GM21381 (cell line): ENCODE data around the gene MEGF11.

Experiments used
- ATAC-seq: cut with Tn5 transposase; IDR thresholded peaks from one replicate; pipeline ENCODE4 v1.9.1; 2021; ENCODE audit warnings: mild to moderate bottlenecking, moderate library complexity; ENCODE audit not compliant: unreplicated experiment

The MEGF11 gene

DNA sequence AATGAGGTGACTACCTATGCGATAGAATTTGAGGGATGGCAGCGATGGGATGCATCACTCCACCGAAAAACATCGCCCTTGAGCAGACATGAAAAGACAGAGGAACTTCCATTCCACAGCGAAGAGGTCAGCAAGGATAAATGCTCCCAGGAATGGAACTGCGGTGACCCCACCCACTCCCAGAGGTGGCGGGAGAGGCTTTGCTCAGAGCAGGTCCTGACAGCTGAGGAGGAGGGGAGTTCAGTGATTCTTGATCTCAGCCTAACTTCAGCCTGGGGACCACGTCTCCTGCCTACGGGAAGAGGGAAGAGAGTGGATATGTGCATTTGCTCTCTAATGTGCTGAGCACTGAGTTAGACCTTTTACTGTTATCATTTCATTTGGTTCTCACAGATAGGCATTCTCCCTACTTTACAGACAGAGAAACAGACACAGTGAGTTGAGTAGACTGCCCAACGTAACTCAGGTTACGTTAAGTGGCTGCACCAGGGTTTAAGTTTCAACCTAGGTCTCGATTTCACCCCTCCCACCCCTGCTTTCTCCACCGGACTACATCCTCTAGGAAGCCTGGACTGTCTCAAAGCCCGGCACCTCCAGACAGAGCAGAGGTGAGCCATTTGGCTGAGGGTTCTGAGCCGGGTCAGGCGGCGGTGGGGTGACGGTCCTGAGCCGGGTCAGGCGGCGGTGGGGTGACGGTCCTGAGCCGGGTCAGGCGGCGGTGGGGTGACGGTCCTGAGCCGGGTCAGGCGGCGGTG is 214.3 kb downstream of the MEGF11 start:
- no peak for ATAC-seq

DNA sequence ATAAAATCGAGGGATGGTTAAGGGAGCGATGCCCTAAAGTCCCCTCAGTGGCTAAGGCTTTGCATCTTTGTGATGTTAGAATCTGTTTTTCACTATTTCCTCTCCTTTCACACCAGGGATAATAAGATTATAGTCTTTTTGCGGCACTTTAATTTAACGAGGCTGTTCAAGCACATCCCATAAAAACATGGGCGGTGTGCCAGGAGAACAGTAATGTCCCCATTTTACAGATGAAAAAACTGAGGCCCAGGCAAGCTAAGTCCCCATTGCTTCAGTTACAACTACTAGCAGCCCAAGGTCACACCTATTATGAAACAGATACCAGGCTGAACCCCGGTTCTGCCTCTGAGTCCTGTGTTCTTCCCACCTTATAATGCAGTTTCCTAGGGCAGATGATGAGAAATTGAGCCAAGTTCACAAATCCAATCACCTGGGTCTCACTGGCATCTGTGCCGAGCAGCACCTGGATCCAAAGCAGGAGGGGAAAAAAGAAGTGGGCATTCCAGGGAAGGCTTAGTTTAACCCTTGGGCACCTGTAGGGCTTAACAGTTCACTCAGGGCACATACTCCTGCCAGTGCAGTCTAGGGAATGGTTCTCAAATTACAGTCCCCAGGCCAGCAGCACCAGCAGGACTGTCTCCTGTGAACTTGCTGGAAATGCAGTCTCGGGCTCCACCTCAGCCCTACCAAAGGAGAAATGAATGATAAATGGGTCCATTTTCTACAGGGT is 215.0 kb downstream of the MEGF11 start:
- ATAC-seq: no peak

DNA sequence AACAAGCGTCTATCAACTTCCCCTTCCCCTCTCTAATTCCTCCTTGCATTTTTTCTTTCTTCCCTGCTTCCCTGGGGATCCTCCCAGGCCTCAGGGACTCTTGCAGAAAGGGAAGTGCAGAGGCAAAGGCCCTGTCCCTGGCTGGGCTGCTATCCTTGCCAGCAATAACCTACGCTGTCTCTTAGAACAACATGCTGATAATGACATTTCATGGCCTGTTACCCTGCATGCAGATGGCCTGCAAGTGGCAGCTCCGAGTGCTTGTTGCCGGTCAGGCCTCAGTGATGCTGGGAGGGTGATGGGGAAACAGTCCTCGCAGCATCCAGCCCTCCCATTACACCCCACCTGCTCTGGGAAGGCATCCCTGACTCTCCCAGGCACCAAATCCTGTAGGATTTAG is 216.7 kb downstream of the MEGF11 start:
- ATAC-seq: no peak

DNA sequence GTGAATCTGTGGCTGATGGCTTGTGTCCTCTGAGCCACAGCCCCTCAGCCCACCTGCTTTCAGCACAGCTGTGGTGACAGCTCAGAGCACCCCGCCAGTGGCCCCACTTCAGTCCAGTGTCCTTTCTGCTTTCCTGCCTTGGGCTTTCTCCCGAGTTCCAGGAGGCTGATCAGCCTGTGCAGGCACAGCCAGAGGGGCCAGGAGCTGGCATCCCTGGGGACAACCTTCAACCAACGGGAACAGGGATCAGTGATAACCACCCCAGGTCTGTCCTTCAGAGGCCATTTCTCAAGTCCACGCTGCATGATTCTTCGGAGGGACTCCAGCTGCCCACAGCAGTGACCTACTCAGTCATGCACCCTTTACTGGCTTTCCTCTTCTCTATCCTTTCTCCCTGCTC is 217.6 kb downstream of the MEGF11 start:
- no peak for ATAC-seq

DNA sequence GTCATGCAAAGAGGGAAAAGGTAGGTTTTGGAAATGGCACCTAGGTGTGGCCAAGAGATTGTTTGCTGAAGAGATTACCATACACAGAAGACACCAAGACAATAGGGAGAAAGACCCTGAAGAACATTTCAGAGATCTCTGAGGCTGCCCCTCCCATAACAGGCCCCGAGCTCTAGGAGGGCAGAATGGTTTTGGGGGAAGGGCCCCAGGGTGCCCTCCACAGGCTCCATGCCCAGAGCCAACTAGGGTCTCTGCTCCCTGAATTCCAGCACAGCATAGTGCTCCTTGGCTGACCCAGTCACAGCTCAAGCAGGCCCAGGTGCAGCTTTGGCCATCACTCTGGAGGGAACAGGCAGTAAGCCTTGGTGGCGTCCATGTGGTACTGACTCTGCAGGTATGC is 220.4 kb downstream of the MEGF11 start:
- ATAC-seq: no peak

DNA sequence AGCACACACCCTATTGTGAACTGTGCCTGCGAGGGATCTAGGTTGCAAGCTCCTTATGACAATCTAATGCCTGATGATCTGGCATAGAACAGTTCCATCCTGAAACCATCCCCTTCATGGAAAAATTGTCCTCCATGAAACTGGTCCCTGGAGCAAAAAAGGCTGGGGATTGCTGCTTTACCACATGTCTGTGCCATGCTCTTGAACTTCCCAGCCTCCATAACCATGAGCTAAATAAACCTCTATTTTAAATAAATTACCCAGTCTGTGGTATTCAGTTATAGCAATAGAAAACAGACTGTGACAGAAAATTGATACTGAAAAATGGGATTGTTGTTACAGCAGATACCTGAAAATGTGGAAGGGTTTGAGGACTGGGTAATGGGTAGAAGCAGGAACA is 221.5 kb downstream of the MEGF11 start:
- ATAC-seq: no peak

DNA sequence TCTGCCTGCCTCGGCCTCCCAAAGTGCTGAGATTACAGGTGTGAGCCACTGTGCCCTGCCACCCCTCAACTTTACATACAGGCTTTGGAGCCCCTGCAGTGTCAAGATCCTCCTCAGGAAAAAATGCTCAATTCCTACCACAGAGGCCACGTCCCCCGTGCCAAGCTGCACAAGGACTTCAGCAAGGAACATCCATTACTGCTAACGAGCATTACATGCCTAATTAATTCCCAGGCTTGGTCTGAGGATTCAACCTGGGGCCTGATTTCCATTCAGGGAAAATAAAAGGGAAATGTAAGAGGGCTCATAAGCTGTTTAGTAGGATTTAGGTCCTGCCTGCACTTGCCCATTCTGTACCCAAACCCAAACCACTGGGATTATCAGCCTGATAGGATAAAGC is 222.9 kb downstream of the MEGF11 start:
- ATAC-seq: no peak

- no peak for ATAC-seq
Observed at GRCh38 chr15:66029650-66030049, 223.9 kb downstream of the MEGF11 start.

DNA sequence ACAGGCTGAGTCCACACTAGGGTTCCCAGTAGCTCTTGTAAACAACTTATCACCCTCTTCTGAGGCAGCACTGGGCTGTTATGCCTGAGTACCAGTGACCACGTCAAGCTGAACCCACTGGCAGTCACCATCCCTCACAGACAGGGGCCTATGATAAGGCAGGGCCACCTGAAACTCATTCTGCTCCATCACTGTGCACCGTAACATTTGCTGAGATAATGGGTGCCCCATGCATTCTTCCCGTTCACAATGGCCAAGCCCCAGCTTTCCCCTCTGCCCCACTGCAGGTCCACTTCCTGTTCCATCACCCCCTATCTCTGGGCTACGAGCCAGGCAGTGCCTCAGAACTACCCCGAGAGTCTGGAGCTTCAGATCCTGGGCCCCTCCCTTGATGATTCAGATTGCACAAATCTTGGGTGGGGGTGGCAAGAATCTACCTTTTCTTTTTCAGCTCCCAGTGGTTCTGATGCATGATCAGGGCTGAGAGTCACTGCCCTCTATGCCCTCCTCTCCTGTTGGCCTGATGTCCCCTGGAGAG is 226.2 kb downstream of the MEGF11 start:
- ATAC-seq: no peak

DNA sequence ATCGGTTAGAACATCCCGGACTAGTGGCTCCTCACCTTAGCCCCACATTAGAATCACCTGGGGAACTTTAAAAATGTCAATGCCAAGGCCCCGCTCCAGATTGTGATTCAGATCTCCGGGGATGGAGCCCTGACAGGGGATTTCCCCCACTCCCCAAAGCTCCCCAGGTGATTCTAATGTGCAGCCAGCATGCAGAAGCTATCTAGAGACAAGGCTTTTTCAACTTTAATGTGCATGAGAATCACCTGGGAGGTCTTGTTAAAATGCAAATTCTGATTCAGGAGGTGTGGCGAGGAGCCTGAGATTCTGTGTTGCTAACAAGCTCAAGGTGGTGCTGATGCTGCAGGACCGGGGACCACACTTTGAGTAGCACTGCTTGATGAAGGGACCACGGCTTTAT is 227.6 kb downstream of the MEGF11 start:
- ATAC-seq: no peak

DNA sequence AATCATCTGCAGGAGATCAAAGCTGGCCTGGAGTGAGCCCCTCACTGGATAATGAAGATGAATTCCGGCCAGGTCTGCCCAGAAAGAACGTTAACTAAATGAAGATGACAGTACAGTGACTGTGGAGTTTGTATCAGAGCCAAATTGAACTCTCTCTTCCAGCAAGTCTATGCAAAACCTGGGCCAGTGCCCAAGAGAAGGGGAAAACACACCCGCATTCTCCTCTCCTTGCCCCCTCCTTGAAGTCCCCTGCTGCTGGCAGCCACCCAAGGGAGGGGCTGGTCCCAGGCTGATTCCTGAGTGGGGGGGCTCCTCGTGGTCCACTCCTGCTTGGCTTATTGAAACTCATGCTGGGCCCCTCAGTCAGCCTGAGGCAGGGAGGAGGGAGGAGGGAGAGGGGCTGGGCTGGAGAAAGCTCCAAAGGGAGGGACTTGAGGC is 228.5 kb downstream of the MEGF11 start:
- no peak for ATAC-seq

- ATAC-seq: no peak
Observed at GRCh38 chr15:66024116-66024515, 229.4 kb downstream of the MEGF11 start.

GRCh38 chr15:66023311-66023972 is 230.1 kb downstream of the MEGF11 start:
- ATAC-seq: no peak

DNA sequence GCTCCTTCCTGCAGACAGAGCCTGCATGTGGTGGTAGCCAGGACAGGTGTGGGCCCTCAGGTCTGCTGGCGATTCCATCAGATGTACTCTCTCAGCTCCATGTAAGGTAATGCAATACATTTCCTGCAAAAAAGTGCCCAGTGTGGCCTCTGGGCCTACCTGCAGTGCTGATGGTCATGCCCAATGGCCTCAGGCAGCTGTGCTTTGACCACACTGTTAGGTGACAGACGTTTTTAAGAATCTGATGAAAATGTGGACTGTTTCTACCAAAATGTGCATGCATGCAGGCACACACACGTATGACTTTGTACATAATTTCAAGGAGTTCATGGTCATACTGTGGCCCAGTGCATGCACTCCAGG is 231.4 kb downstream of the MEGF11 start:
- no peak for ATAC-seq

- no peak for ATAC-seq
Observed at GRCh38 chr15:66021496-66022162, 231.9 kb downstream of the MEGF11 start.

DNA sequence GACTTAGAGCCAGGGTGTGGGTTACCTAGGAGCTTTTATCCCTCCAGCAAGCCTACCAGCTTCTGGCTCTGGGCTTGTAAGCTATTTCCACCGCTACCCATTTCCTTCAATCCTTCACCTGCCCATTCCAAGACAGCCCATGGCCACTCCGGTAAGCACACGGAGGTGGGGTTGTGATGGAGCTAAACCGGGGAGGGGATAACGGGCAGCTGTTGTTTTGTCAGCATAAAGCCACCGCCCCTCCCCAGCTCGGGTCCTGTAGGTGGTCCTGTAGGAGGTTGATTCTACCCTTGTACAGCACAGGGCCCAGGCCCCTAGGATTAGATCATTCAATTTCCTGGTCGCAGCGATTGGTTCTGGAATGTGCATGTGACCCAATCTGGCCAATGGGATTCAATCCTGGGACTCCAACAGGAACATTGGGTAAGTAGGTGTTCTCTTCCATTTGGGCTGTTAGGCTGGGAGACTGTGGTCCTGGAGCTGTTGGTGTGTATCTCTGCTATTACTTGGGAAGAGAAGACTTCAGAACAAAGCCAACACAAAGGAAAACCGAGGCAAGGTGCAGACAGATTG is 233.6 kb downstream of the MEGF11 start:
- ATAC-seq: no peak

GRCh38 chr15:66019368-66019767 is 234.2 kb downstream of the MEGF11 start:
- ATAC-seq: no peak

DNA sequence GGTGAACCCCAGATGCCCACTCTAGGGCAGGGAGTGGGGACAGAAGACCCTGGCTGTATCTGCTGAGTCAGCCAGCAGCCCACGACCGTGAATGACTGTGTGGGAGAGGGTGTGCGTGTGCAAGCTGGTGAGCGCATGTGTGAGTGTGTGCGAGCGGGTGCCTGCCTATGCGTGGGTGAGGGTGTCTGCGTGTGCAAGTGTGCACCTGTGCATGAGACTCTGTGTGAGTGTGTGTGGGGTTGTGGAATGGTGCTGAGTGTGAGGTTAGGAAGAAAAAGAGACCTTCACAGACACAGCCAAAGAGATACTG is 235.1 kb downstream of the MEGF11 start:
- ATAC-seq: no peak

GRCh38 chr15:66017792-66018487 is 235.6 kb downstream of the MEGF11 start:
- ATAC-seq: no peak

GRCh38 chr15:66017000-66017399 is 236.6 kb downstream of the MEGF11 start:
- ATAC-seq: no peak
